Measurements from ENCODE around the gene HP1BP3.

GRCh38 chr1:20787840-20788795, 1.0 kb upstream of the HP1BP3 start:
- TF ChIP-seq CTCF (IDR thresholded peaks at IDR 0.05) (no peak), POLR2A (IDR thresholded peaks at IDR 0.05) (no peak)
